Glutamatergic neuron (in vitro differentiated cells): ENCODE results near the gene PLEKHH2. TPM values are rescaled to one million over a fixed set of nuclear protein-coding genes. Genes with fewer than 3 reads are reported as not detected.

Experiments
- DNase-seq: peaks from one replicate; pipeline ENCODE4 v3.0.0; 2022
- H3K27ac Mint-ChIP-seq: one replicate; pipeline ENCODE4 v1.8.0; 2020; ENCODE audit warnings: mild to moderate bottlenecking, mixed read lengths, inconsistent platforms; ENCODE audit not compliant: unreplicated experiment
- H3K27me3 Mint-ChIP-seq: one replicate; pipeline ENCODE4 v1.8.0; 2020; ENCODE audit warnings: mild to moderate bottlenecking, moderate library complexity, mixed read lengths, inconsistent platforms; ENCODE audit not compliant: unreplicated experiment
- H3K36me3 Mint-ChIP-seq: one replicate; pipeline ENCODE4 v1.8.0; 2020; ENCODE audit warnings: mild to moderate bottlenecking, mixed read lengths, inconsistent platforms; ENCODE audit not compliant: unreplicated experiment
- H3K4me1 Mint-ChIP-seq: one replicate; pipeline ENCODE4 v1.8.0; 2020; ENCODE audit warnings: mild to moderate bottlenecking, low read depth, mixed read lengths, inconsistent platforms; ENCODE audit not compliant: unreplicated experiment
- H3K4me3 Mint-ChIP-seq: one replicate; pipeline ENCODE4 v1.8.0; 2020; ENCODE audit warnings: mild to moderate bottlenecking, mixed read lengths, inconsistent platforms; ENCODE audit not compliant: unreplicated experiment
- H3K9me3 Mint-ChIP-seq: one replicate; pipeline ENCODE4 v1.8.0; 2020; ENCODE audit warnings: mild to moderate bottlenecking, moderate library complexity, mixed read lengths, inconsistent platforms; ENCODE audit not compliant: unreplicated experiment
- CTCF ChIP-seq: fragments of 200-600 bp; sonication (generic); IDR thresholded peaks from one replicate; pipeline ENCODE4 v1.5.0; 2021; ENCODE audit not compliant: partially characterized antibody, unreplicated experiment
- total RNA-seq: library from RNA; stranded (reverse); fragmentation: NEBNext Ultra II Directional; extraction: Animal tissue kit (Norgen Biotek cat#: 25700); gene quantifications from one replicate; pipeline ENCODE4 v1.2.1, GENCODE V29; 2021; ENCODE audit not compliant: unreplicated experiment

PLEKHH2 gene
- total RNA-seq, 1 donor from 2014 or later: 0.71 TPM

DNA sequence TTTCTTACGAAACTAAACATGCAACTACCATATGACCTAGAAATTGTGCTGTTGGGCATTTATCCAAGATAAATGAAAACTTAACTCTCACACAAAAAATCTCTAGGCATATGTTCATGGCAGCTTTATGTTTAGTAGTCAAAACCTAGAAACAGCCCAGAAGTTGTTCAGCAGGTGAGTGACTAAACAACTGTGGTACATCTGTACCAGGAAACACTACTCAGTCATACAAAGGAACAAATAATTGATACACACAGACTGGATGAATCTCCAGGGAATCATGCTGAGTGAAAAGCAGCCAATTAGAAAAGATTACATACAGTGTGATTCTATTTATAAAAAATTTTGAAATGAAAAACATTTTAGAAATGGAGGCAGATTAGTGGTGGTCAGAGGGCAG lies 166.1 kb downstream of the PLEKHH2 start:
- Mint-ChIP-seq H3K27ac (no peak overlapping the region), H3K27me3 (peaks cover 2% of the 10 kb centered on the region), H3K36me3 (no peaks in the 10 kb centered on the region), H3K4me3 (no peak overlapping the region), H3K9me3 (no peaks in the 10 kb centered on the region), H3K4me1 (no peaks in the 10 kb centered on the region)
- no peak for DNase-seq
- no peak for TF ChIP-seq CTCF

GRCh38 chr2:43806719-43807031 lies 169.6 kb downstream of the PLEKHH2 start:
- H3K4me3 Mint-ChIP-seq: no peak overlapping the region
- peaks cover 13% of the 10 kb centered on the region for H3K4me1 Mint-ChIP-seq
- no peak for DNase-seq
- H3K36me3 Mint-ChIP-seq: no peaks in the 10 kb centered on the region
- no peak overlapping the region for H3K27ac Mint-ChIP-seq
- no peaks in the 10 kb centered on the region for H3K9me3 Mint-ChIP-seq
- H3K27me3 Mint-ChIP-seq: peaks cover 2% of the 10 kb centered on the region
- TF ChIP-seq CTCF: no peak

- Mint-ChIP-seq H3K27me3 (peaks cover 2% of the 10 kb centered on the region), H3K9me3 (peaks cover 1% of the 10 kb centered on the region), H3K4me1 (peaks cover 18% of the 10 kb centered on the region), H3K4me3 (peak overlapping the region; percentile 30), H3K27ac (peak overlapping the region; percentile 68), H3K36me3 (no peaks in the 10 kb centered on the region)
- no peak for DNase-seq
- no peak for TF ChIP-seq CTCF
These were observed 173.4 kb downstream of the PLEKHH2 start for GRCh38 chr2:43810452-43810851.

DNA sequence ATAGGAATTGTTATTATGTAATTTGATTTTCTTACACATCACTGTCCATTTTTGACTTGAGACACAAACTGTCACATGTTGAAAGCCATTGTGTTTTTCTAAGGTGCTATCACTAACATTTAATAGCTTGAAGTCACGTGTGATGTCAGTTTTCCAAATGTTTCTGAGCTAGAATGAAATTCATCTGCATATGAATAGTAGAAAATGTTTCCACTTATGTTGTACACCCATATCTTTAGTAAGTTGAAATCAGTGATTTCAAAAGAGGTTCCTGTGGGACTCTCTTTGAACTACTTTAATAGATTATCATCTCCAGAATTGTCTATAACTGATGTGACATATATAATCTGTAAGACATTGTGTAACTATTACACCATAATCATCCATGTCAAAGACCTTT lies 173.8 kb downstream of the PLEKHH2 start:
- Mint-ChIP-seq H3K9me3 (peaks cover 2% of the 10 kb centered on the region), H3K4me1 (peaks cover 18% of the 10 kb centered on the region), H3K36me3 (no peaks in the 10 kb centered on the region), H3K4me3 (no peak overlapping the region), H3K27ac (peak overlapping the region; percentile 68), H3K27me3 (peaks cover 2% of the 10 kb centered on the region)
- no peak for TF ChIP-seq CTCF
- DNase-seq: no peak

- Mint-ChIP-seq H3K36me3 (no peaks in the 10 kb centered on the region), H3K4me3 (peak overlapping the region; percentile 7), H3K27me3 (peaks cover 2% of the 10 kb centered on the region), H3K27ac (no peak overlapping the region), H3K4me1 (peaks cover 18% of the 10 kb centered on the region), H3K9me3 (peaks cover 2% of the 10 kb centered on the region)
- no peak for TF ChIP-seq CTCF
- no peak for DNase-seq
These were observed 174.9 kb downstream of the PLEKHH2 start for GRCh38 chr2:43812006-43812405.
